Spleen (tissue), 11 donors: ENCODE data around the gene CRYBA1. TPM values are rescaled to one million over a fixed set of nuclear protein-coding genes. Genes with fewer than 3 reads are reported as not detected.

Source experiments
- DNase-seq: peaks from one replicate; pipeline ENCODE4 v3.0.0-alpha.2; 2020
- H3K27ac ChIP-seq, 8 donors: fragments of 200-600 bp; sonication (generic) in 7 of 8; 1 replicate in 4 of 8; 2 replicates in 4 of 8; pipeline versions ENCODE4 v1.5.0 to v1.8.0; 2016 to 2021; ENCODE audit warnings: inconsistent platforms in 4 of 8, mild to moderate bottlenecking in 4 of 8, moderate library complexity in 1 of 8
- H3K27me3 ChIP-seq, 7 donors: fragments of 200-600 bp; sonication (generic) in 6 of 7; replicated peaks in 1 of 7; 1 replicate in 4 of 7; 2 replicates in 3 of 7; pipeline versions ENCODE4 v1.5.0 to v1.8.0; 2016 to 2021; ENCODE audit warnings: inconsistent platforms in 3 of 7, mild to moderate bottlenecking in 1 of 7
- H3K36me3 ChIP-seq, 6 donors: fragments of 200-600 bp; sonication (generic) in 5 of 6; 1 replicate in 4 of 6; 2 replicates in 2 of 6; pipeline versions ENCODE4 v1.5.0 to v1.8.0; 2016 to 2021; ENCODE audit warnings: inconsistent platforms in 2 of 6
- H3K4me1 ChIP-seq, 6 donors: fragments of 200-600 bp; sonication (generic) in 5 of 6; 1 replicate in 3 of 6; 2 replicates in 3 of 6; pipeline versions ENCODE4 v1.5.0 to v1.8.0; 2016 to 2021; ENCODE audit warnings: inconsistent platforms in 3 of 6
- H3K4me3 ChIP-seq, 8 donors: fragments of 200-600 bp; sonication (generic) in 7 of 8; 1 replicate in 4 of 8; 2 replicates in 4 of 8; pipeline versions ENCODE4 v1.5.0 to v1.8.0; 2016 to 2021; ENCODE audit warnings: inconsistent platforms in 4 of 8, mild to moderate bottlenecking in 4 of 8, moderate library complexity in 2 of 8
- H3K9me3 ChIP-seq, 8 donors: fragments of 200-600 bp; sonication (generic) in 7 of 8; 1 replicate in 4 of 8; 2 replicates in 4 of 8; pipeline versions ENCODE4 v1.5.0 to v1.8.0; 2016 to 2021; ENCODE audit warnings: inconsistent platforms in 4 of 8
- CTCF ChIP-seq, 11 experiments: fragments of 200-600 bp in 7 of 11; fragments of 450-650 bp in 4 of 11; sonication (generic) in 4 of 11; IDR thresholded peaks in 8 of 11; conservative IDR thresholded peaks in 3 of 11; 1 replicate in 7 of 11; 2 replicates in 4 of 11; pipeline versions ENCODE4 v1.4.0 to v1.8.0; 2016 to 2021; ENCODE audit warnings: antibody characterized with exemption in 11 of 11, inconsistent platforms in 4 of 11, mild to moderate bottlenecking in 1 of 11
- POLR2A ChIP-seq, 3 donors: fragments of 450-650 bp; IDR thresholded peaks; one replicate each; pipeline ENCODE4 v1.5.1; 2017; ENCODE audit warnings: antibody characterized with exemption in 3 of 3, mild to moderate bottlenecking in 1 of 3
- POLR2AphosphoS5 ChIP-seq, 3 donors: sonication (generic); formaldehyde crosslinking; IDR thresholded peaks; one replicate each; pipeline ENCODE4 v1.5.1; 2017; ENCODE audit warnings: antibody characterized with exemption in 3 of 3
- WGBS, 5 donors: extraction: QIAGEN DNeasy Blood & Tissue Kit in 3 of 5; methylation state at CpG; one replicate each; pipeline versions ENCODE4 v1.1.5 to v1.1.7; 2013 to 2018; 5-methylcytosine and 5-hydroxymethylcytosine counted together
- intact Hi-C: fragments of 100-400 bp; cut with DNase I; formaldehyde crosslinking; loops from one replicate; pipeline ENCODE4 v1.15.0; 2023; ENCODE audit warnings: low total_unique reads
- polyA plus RNA-seq, 3 donors: library from polyadenylated mRNA; stranded (reverse); fragments of 200-250 nt; gene quantifications; one replicate each; pipeline ENCODE4 v1.2.1, GENCODE V29; 2013
- total RNA-seq, 7 donors: library from RNA; depleted of rRNA in 3 of 7; stranded (reverse); fragments of >200 nt in 3 of 7; fragmentation: NEBNext Ultra II Directional in 4 of 7; extraction: Animal tissue kit (Norgen Biotek cat#: 25700) in 4 of 7; gene quantifications; one replicate each; pipeline versions ENCODE4 v1.1.0 to v1.2.1, GENCODE V29; 2016 to 2021
- donor health status: healthy with polysubstance abuse.
- donor health status: DM: no; HTN: no; CAD: no; lungs with moderate emphysema.
- donor health status: DM: no; HTN: no; CAD: no.
- donor health status: Bipolar disorder and iron deficiency.
- donor health status: healthy.
- donor health status: DM: no; HTN: no; CAD: no.
- donor health status: DM: yes; HTN: yes; CAD: no.

The CRYBA1 gene
- total and polyA plus RNA-seq, 10 donors: not detected

- Histone ChIP-seq H3K27ac (no peak overlapping the region), H3K4me1 (peaks cover 0 to 22% (median 5%) of the 10 kb centered on the region in 6 donors), H3K9me3 (no peaks in the 10 kb centered on the region), H3K36me3 (peaks cover 0 to 6% (median 0%) of the 10 kb centered on the region in 6 donors), H3K27me3 (no peaks in the 10 kb centered on the region), H3K4me3 (no peak overlapping the region)
- DNase-seq: no peak
- TF ChIP-seq POLR2AphosphoS5 (IDR thresholded peaks at IDR 0.05): no peak
- no peak for TF ChIP-seq CTCF (IDR thresholded peaks at IDR 0.05 in 8 of 11, conservative IDR thresholded peaks at IDR 0.05 in 3 of 11)
- no peak for TF ChIP-seq POLR2A (IDR thresholded peaks at IDR 0.05)
- intact Hi-C loops: no loop called here
- 53 to 72% (median 66%) methylated on average over 2 of the region's 2 CpGs for WGBS, 5 donors
Observed at GRCh38 chr17:29247219-29247618, 560 bp downstream of the CRYBA1 start.

GRCh38 chr17:29248845-29249244 lies 2.2 kb downstream of the CRYBA1 start:
- no peak overlapping the region for H3K4me3 ChIP-seq
- intact Hi-C loops: no loop called here
- peaks cover 0 to 9% (median 0%) of the 10 kb centered on the region in 6 donors for H3K36me3 ChIP-seq
- no peak for DNase-seq
- H3K27ac ChIP-seq: no peak overlapping the region
- no peak for TF ChIP-seq POLR2A (IDR thresholded peaks at IDR 0.05)
- TF ChIP-seq CTCF (IDR thresholded peaks at IDR 0.05 in 8 of 11, conservative IDR thresholded peaks at IDR 0.05 in 3 of 11): no peak
- TF ChIP-seq POLR2AphosphoS5 (IDR thresholded peaks at IDR 0.05): peak in 1 of 3 donors; percentile 19
- H3K27me3 ChIP-seq: no peaks in the 10 kb centered on the region
- peaks cover 0 to 26% (median 10%) of the 10 kb centered on the region in 6 donors for H3K4me1 ChIP-seq
- no peaks in the 10 kb centered on the region for H3K9me3 ChIP-seq
- WGBS, 5 donors: 86 to 93% (median 91%) methylated on average over 5 of the region's 5 CpGs

GRCh38 chr17:29250666-29251065 lies 4.0 kb downstream of the CRYBA1 start:
- DNase-seq: no peak
- Histone ChIP-seq H3K27me3 (no peaks in the 10 kb centered on the region), H3K36me3 (peaks cover 0 to 23% (median 0%) of the 10 kb centered on the region in 6 donors), H3K4me3 (no peak overlapping the region), H3K9me3 (no peaks in the 10 kb centered on the region), H3K4me1 (peaks cover 1 to 38% (median 17%) of the 10 kb centered on the region in 6 donors), H3K27ac (no peak overlapping the region)
- TF ChIP-seq CTCF (IDR thresholded peaks at IDR 0.05 in 8 of 11, conservative IDR thresholded peaks at IDR 0.05 in 3 of 11) (no peak), POLR2A (IDR thresholded peaks at IDR 0.05) (no peak), POLR2AphosphoS5 (IDR thresholded peaks at IDR 0.05) (no peak)
- WGBS, 5 donors: 78 to 95% (median 89%) methylated on average over 1 of the region's 1 CpG
- intact Hi-C loops: no loop called here

- WGBS, 5 donors: 58 to 93% (median 69%) methylated on average over 2 of the region's 2 CpGs
- intact Hi-C loops: no loop called here
- DNase-seq: no peak
Observed at GRCh38 chr17:29251184-29251583, 4.5 kb downstream of the CRYBA1 start.

More at GRCh38 chr17:29251184-29251583, 4.5 kb downstream of the CRYBA1 start:
- peaks cover 7 to 43% (median 22%) of the 10 kb centered on the region in 6 donors for H3K4me1 ChIP-seq
- no peak overlapping the region for H3K4me3 ChIP-seq
- TF ChIP-seq POLR2AphosphoS5 (IDR thresholded peaks at IDR 0.05) (no peak), CTCF (IDR thresholded peaks at IDR 0.05 in 8 of 11, conservative IDR thresholded peaks at IDR 0.05 in 3 of 11) (no peak), POLR2A (IDR thresholded peaks at IDR 0.05) (no peak)
- H3K27ac ChIP-seq: no peak overlapping the region
- no peaks in the 10 kb centered on the region for H3K27me3 ChIP-seq
- H3K9me3 ChIP-seq: no peaks in the 10 kb centered on the region
- H3K36me3 ChIP-seq: peaks cover 0 to 23% (median 0%) of the 10 kb centered on the region in 6 donors
